Omental fat pad (tissue), 4 donors: ENCODE data around the gene PRC1. TPM values are rescaled to one million over a fixed set of nuclear protein-coding genes. Genes with fewer than 3 reads are reported as not detected.

Source experiments
- ATAC-seq: fragments of 150-250 bp; one replicate; pipeline ENCODE4 v1.9.1; 2016; ENCODE audit warnings: mild to moderate bottlenecking, moderate library complexity; ENCODE audit not compliant: low FRiP score
- DNase-seq: peaks from one replicate; pipeline ENCODE4 v3.0.0-alpha.2; 2019; ENCODE audit warnings: low spot score
- CTCF ChIP-seq, 3 donors: fragments of 450-650 bp; IDR thresholded peaks; one replicate each; pipeline ENCODE4 v1.5.1; 2016 to 2017; ENCODE audit warnings: antibody characterized with exemption in 3 of 3, mild to moderate bottlenecking in 3 of 3, moderate library complexity in 2 of 3
- total RNA-seq, 4 donors: library from RNA; depleted of rRNA; stranded (reverse); fragments of >200 nt; gene quantifications; one replicate each; pipeline ENCODE4 v1.1.0, GENCODE V29; 2016

The PRC1 gene
- total RNA-seq, 4 donors from 2014 or later = 3.5 to 26.2 (median 11.9) TPM

GRCh38 chr15:91031796-91032195, 37.5 kb upstream of the PRC1 start:
- no peak for DNase-seq
- TF ChIP-seq CTCF (IDR thresholded peaks at IDR 0.05) = no peak
- no peak for ATAC-seq

GRCh38 chr15:91027677-91028076, 33.3 kb upstream of the PRC1 start:
- no peak for ATAC-seq
- TF ChIP-seq CTCF (IDR thresholded peaks at IDR 0.05) = no peak
- DNase-seq = no peak

- no peak for TF ChIP-seq CTCF (IDR thresholded peaks at IDR 0.05)
- ATAC-seq (no peak), DNase-seq (no peak)
Observed at GRCh38 chr15:91023720-91024119, 29.4 kb upstream of the PRC1 start.

- no peak for TF ChIP-seq CTCF (IDR thresholded peaks at IDR 0.05)
- no peak for DNase-seq
- ATAC-seq = no peak
Observed at GRCh38 chr15:91022832-91023129, 28.4 kb upstream of the PRC1 start.

GRCh38 chr15:91022075-91022831, 27.9 kb upstream of the PRC1 start, which contains the start of gene VPS33B:
Gene VPS33B (minus strand): TSS chr15:91022594. CDS start chr15:91022249, 345 bp downstream.
- ATAC-seq (peak; percentile 81), DNase-seq (peak; percentile 64)
- no peak for TF ChIP-seq CTCF (IDR thresholded peaks at IDR 0.05)

GRCh38 chr15:91021516-91022074, 27.3 kb upstream of the PRC1 start:
- TF ChIP-seq CTCF (IDR thresholded peaks at IDR 0.05) = no peak
- DNase-seq (no peak), ATAC-seq (peak; percentile 31)

- no peak for TF ChIP-seq CTCF (IDR thresholded peaks at IDR 0.05)
- DNase-seq (no peak), ATAC-seq (no peak)
Observed at GRCh38 chr15:91018158-91018557, 23.8 kb upstream of the PRC1 start.
